GM18502 (cell line): Measurements from ENCODE around the gene PLA2G10.
"Not testable (repeated sequence)": the region's sequence is repeated elsewhere in the genome, so short reads cannot be mapped to it uniquely, and the experiment has no call there.

Source experiments
- ATAC-seq: cut with Tn5 transposase; IDR thresholded peaks from one replicate; pipeline ENCODE4 v1.9.1; 2021; ENCODE audit warnings: mild to moderate bottlenecking; ENCODE audit not compliant: unreplicated experiment, poor library complexity

PLA2G10 gene

DNA sequence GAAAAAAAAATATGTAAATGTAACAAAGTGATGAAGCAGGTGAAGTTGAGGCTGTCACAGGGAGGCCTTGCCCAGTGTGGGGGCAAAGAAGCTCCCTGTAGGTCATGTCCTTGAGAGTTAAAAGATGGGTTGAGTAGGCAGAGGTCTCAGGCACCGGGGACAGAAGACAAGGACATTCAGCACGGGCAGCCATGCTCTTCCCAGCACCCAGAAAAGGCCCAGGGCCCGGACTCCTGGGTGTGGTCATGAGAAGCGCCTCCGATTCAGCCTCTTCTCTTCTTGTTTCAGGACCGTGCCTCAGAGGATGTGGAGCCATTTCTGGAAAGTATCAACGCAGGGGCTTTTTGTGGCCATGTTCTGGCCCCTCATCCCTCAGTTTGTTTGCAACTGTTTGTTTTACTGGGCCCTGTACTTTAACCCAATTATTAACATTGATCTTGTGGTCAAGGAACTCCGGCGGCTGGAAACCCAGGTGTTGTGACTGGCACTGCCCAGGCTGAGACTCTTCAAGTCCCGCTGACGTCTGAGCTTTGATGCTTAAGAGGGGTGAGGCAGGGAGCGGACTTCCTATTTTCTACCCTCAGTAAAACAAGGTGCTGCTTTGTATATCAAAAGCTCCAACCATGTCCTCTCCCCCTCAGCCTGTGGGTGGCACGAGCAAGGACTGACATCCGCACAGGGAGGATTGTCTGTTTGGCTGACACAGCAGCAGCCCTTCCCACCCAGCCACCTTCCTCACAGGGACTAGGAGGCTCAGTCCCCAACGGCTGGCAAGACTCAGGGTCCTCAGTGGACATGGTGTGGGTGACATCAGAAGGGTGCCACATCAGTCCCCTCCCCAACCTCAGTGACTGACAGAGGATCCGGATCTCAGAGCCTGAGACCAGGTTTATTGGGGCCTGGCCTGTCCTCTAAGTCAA lies 26.5 kb downstream of the PLA2G10 start:
- no peak for ATAC-seq

DNA sequence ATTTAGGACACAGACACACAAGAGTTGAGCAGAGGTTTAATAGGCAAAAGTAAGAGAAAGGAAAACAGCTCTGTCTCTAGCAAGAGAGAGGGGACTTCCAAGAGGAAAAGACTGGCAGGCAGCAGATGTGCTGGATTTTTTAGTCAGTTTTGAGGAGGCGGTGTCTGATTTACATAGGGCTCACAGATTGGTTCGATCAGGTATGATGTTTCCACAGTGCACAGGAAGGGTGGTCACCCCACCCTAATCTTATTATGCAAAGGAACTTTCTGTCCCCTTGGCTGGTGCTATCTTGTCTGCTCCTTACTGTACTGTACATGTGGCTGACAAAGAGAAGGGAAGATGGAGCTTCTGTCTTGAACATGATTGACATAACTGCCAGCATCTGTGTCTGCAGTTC lies 36.0 kb downstream of the PLA2G10 start:
- peak; percentile 95 for ATAC-seq

GRCh38 chr16:14652726-14653125 lies 41.4 kb downstream of the PLA2G10 start:
- ATAC-seq = no peak

GRCh38 chr16:14650629-14651028 lies 43.5 kb downstream of the PLA2G10 start:
- no peak for ATAC-seq

GRCh38 chr16:14649816-14650215 lies 44.3 kb downstream of the PLA2G10 start:
- no peak for ATAC-seq

- ATAC-seq = no peak
These were observed 52.2 kb downstream of the PLA2G10 start for GRCh38 chr16:14641926-14642325.

GRCh38 chr16:14641206-14641605 lies 52.9 kb downstream of the PLA2G10 start:
- ATAC-seq = no peak

GRCh38 chr16:14640538-14640937 lies 53.6 kb downstream of the PLA2G10 start:
- no peak for ATAC-seq

DNA sequence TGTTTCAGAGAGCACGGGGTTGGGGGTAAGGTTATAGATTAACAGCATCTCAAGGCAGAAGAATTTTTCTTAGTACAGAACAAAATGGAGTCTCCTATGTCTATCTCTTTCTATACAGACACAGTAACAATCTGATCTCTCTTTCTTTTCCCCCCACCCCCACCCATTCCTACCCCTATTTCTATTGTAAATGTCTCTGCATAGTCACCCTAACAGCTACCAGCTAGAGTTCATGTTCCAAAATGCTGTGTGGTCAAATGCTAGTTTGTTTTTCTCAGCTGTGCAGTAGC lies 57.2 kb downstream of the PLA2G10 start:
- not testable (repeated sequence) for ATAC-seq

- ATAC-seq = not testable (repeated sequence)
These were observed 57.7 kb downstream of the PLA2G10 start for GRCh38 chr16:14636179-14636950.

DNA sequence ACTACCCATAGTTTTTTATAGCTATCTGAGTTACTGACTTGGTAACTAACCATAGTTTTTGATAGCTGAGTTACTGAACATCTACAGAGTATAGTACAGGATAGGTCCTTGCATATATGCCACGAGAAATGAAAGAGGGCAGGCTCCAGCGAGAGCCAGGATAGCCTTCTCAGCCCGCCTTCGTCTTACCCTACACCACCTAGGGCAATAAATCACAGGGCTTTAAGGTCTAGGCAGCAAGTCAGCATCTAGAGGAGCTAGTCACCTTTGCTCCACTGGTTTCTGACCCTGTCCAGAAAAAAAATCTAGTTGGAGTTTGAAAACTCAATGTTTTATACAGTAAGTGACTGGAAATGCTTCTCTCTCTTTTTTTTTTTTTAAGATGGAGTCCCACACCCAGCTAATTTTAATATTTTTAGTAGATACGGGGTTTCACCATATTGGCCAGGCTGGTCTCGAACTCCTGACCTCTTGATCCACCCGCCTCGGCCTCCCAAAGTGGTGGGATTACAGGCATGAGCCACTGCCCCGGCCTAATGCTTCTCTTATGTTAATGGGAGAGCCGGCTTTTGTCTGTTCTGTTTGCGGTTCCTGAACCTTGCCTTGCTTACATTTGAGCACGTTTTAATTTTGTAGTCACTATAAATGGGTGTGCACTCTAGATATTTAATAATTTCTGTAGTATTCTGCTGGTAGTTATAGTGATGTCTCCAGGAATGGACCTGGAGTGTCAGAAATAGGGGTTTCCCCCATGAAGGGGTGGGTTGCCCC lies 58.5 kb downstream of the PLA2G10 start:
- ATAC-seq = no peak

- no peak for ATAC-seq
These were observed 59.8 kb downstream of the PLA2G10 start for GRCh38 chr16:14634389-14634725.

DNA sequence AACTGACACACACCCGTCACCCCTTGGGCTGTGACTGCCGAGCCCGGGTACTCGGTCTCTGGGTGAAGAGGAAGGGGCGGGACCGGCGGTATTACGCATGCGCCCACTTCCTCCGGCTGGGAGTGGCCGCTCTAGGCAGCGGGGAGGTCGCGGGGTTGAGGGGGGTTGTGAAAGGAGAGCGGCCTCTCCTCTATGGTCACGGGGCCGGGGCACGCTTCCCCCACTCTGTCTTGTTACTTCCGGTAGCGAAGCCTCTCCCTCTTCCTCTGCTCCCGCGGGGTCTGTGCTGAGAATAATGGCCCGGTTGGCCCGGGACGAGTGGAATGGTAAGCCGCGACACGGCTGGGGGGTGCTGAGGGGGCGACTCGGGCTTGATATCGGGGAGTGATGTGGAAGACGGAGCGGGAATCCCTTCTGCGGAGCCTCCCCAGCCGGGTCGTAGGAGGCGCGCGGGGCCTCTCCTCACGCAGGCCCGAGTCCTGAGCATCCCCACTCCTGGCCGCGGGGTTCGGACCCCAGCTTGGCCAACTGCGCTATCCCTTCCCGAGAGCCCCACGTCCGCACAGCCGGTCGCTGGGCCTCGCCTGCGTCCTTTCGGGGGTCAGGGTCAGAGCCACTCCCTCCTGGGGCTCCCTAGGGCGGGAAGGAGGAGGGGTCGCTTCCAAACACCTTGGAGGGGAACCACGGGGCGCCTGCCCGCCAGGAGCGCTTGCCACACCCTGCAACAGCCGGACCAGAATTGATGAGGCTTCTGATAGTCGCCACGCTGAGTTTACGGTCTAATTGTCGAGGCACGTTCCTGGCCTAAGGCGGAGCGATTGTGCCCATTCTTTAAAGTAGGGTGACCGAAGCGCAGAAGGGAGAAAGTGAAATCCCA lies 61.2 kb downstream of the PLA2G10 start, which contains the start of gene BFAR:
BFAR (plus strand) TSS at position 259 of the 877 bp plus-strand sequence. CDS start 11,396 bp downstream, outside the sequence.
- peak; percentile 77 for ATAC-seq

DNA sequence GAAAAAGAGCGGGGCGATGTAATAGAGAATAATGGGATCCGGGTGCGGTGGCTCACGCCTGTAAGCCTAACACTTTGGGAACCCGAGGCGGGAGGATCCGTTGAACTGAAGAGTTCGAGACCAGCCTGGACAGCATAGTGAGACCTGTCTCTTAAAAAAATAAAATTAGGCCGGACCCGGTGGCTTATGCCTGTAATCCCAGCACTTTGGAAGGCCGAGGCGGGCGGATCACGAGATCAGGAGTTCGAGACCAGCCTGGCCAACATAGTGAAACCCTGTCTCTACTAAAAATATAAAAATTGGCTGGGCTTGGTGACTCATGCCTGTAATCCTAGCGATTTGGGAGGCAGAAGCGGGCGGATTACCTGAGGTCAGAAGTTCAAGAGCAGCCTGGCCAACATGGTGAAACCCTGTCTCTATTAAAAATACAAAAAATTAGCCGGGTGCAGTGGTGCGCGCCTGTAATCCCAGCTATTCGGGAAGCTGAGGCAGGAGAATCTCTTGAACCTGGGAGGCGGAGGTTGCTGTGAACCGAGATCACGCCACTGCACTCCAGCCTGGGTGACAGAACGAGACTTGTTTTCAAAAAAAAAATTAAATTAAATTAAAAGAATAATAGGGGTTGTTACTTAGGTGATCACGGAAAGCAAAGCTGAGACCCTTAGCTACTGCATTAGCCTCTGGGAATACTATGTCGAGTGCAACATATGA lies 63.3 kb downstream of the PLA2G10 start:
- ATAC-seq = not testable (repeated sequence)

DNA sequence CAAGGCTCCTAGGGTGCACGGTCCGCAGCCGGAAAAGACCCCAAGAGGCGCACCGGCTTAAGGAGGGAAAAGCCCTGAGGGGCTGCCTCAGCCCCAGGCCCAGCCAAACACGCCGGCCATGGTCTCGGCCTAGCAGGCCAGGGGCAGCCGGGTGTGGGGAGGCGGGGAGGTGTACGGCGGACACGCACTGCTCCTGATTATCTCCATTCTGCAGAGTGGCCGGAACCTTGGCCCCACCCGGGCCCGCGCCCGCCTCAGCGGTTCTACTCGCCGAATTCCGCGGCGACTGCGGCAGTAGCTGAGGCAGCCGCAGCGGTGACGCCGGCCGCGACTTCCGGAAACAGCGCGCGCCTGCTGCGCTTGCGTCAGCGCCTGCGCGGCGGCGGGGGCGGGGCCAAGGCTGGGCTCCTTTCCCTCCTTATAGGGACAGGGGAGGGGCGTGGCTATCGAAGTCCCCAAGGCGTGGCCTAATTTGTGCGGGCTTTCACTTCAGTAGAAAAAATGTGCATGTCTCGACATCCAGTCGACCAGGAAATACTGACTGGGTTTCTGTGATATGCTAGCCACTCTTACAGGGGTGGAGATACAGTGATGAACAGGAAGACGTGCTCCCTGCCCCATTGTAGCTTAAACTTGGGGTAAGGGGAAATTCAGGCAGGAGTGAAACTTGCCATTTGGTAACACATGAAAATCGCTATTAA lies 64.0 kb downstream of the PLA2G10 start, which contains the start of gene PARN:
PARN (minus strand) TSS at position 342 of the 701 bp plus-strand sequence; CDS start at position 207, 135 bp downstream.
- peak; percentile 46 for ATAC-seq

- ATAC-seq = peak; percentile 13
These were observed 64.5 kb downstream of the PLA2G10 start for GRCh38 chr16:14629612-14629918.

- no peak for ATAC-seq
These were observed 65.1 kb downstream of the PLA2G10 start for GRCh38 chr16:14628806-14629611.

DNA sequence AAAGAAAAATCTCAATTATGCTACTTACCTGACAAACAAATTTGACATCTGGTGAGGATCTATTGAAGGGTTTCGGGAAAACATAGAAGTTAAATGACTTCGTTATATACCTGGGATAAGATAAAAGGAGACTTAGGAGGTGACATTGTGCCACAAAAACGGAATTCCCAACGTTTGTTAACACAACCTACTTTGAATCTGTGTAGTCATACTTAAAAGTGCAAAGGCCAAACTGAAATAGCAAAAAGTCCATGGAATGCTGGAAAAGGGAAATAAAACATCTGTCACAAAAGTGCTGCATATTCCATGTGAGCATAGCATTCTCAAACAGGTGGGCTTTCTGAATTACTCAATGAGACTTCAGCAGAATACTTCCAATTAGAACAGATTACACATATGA lies 67.0 kb downstream of the PLA2G10 start:
- no peak for ATAC-seq
